ENCODE measurements around the gene TMEM242. TPM values are rescaled to one million over a fixed set of nuclear protein-coding genes. Genes with fewer than 3 reads are reported as not detected.

Gene TMEM242
- total RNA-seq, 4 donors from 2014 or later, result 5.4 to 9.8 (median 6.0) TPM

- TF ChIP-seq CTCF (IDR thresholded peaks at IDR 0.05; ENCODE audit: low read depth), result no peak
Measured at GRCh38 chr6:157333537-157333936, 10.2 kb upstream of the TMEM242 start.

- no peak for TF ChIP-seq CTCF (IDR thresholded peaks at IDR 0.05; ENCODE audit: low read depth)
Measured at GRCh38 chr6:157332813-157333212, 9.5 kb upstream of the TMEM242 start.

GRCh38 chr6:157330831-157331230 lies 7.5 kb upstream of the TMEM242 start:
- no peak for TF ChIP-seq CTCF (IDR thresholded peaks at IDR 0.05; ENCODE audit: low read depth)

- no peak for TF ChIP-seq CTCF (IDR thresholded peaks at IDR 0.05; ENCODE audit: low read depth)
Measured at GRCh38 chr6:157329829-157330228, 6.5 kb upstream of the TMEM242 start.

GRCh38 chr6:157328108-157328692 lies 4.9 kb upstream of the TMEM242 start:
- no peak for TF ChIP-seq CTCF (IDR thresholded peaks at IDR 0.05; ENCODE audit: low read depth)

- TF ChIP-seq CTCF (IDR thresholded peaks at IDR 0.05; ENCODE audit: low read depth), result no peak
Measured at GRCh38 chr6:157326979-157327378, 3.7 kb upstream of the TMEM242 start.

- no peak for TF ChIP-seq CTCF (IDR thresholded peaks at IDR 0.05; ENCODE audit: low read depth)
Measured at GRCh38 chr6:157325069-157325805, 1.9 kb upstream of the TMEM242 start.
